Central memory CD8-positive, alpha-beta T cell (primary cell): ENCODE results near the gene CLSTN2.

Experiments used
- ATAC-seq: fragments of 150-1000 bp; cut with Tn5 transposase; replicated peaks from 2 replicates; pipeline ENCODE4 v1.10.0; 2022; ENCODE audit warnings: mild to moderate bottlenecking, moderate FRiP score, moderate number of reproducible peaks; ENCODE audit not compliant: poor library complexity, severe bottlenecking; ENCODE audit errors: extremely low read depth
- DNase-seq, 2 donors: peaks; one replicate each; pipeline ENCODE4 v3.0.0; 2021; ENCODE audit warnings: low spot score in 2 of 2
- H3K27ac Mint-ChIP-seq: one replicate; pipeline ENCODE4 v1.8.0; 2022; ENCODE audit warnings: low read depth, mild to moderate bottlenecking, moderate library complexity, mixed read lengths
- H3K27me3 Mint-ChIP-seq: one replicate; pipeline ENCODE4 v1.8.0; 2022; ENCODE audit warnings: mixed read lengths
- H3K36me3 Mint-ChIP-seq: one replicate; pipeline ENCODE4 v1.8.0; 2022; ENCODE audit warnings: mild to moderate bottlenecking, moderate library complexity, mixed read lengths; ENCODE audit not compliant: insufficient read depth
- H3K4me1 Mint-ChIP-seq: one replicate; pipeline ENCODE4 v1.8.0; 2022; ENCODE audit warnings: mixed read lengths
- H3K4me3 Mint-ChIP-seq: one replicate; pipeline ENCODE4 v1.8.0; 2022; ENCODE audit warnings: mild to moderate bottlenecking, moderate library complexity, mixed read lengths
- H3K9me3 Mint-ChIP-seq: one replicate; pipeline ENCODE4 v1.8.0; 2022; ENCODE audit warnings: mixed read lengths

The CLSTN2 gene

GRCh38 chr3:140014831-140015495 is 80.0 kb downstream of the CLSTN2 start:
- H3K9me3 Mint-ChIP-seq: no peaks in the 10 kb centered on the region
- H3K27ac Mint-ChIP-seq: no peak overlapping the region
- ATAC-seq (no peak), DNase-seq (no peak)
- no peak overlapping the region for H3K4me3 Mint-ChIP-seq
- H3K4me1 Mint-ChIP-seq: no peaks in the 10 kb centered on the region
- H3K27me3 Mint-ChIP-seq: peaks cover 18% of the 10 kb centered on the region
- no peaks in the 10 kb centered on the region for H3K36me3 Mint-ChIP-seq

DNA sequence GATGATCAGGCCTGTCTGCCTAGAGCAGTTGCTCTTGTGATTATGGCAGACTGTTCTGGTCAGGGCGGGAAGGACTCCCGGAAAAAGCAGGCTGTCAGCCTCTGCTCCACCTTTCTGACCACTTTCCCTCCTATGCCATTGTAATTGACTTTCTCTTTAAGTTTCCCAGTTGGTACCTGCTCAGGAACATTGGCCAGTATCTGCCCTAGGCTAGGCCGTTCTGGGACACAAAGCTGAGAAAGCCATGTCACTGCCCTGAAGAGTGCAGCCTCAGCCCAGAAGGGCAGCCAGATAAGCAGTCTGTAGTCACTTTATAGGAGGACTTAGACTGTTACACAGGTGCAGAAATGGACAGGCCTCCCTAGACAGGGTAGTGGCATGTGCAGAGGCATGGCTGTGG is 80.8 kb downstream of the CLSTN2 start:
- ATAC-seq (no peak), DNase-seq (no peak)
- Mint-ChIP-seq H3K27me3 (peaks cover 18% of the 10 kb centered on the region), H3K27ac (no peak overlapping the region), H3K4me3 (no peak overlapping the region), H3K4me1 (no peaks in the 10 kb centered on the region), H3K36me3 (no peaks in the 10 kb centered on the region), H3K9me3 (no peaks in the 10 kb centered on the region)

DNA sequence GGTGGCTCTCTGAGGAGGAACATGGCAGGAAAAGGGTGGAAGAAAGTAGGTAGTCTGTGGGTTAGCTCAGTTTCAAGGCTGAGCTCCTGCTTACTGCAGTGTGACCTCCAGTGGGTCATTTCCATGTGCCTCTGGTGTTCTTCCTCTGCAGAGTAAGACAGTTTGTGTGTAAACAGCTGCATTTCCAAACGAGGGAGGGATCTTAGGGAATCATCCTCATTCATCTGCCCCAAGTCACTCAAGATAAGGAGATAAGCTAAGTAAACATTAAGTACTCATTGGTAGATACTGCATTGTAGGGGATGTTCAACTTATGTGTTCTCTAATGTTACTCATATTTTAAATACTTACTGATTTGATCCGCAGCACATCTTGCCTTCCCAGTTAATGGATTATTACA is 83.6 kb downstream of the CLSTN2 start:
- H3K9me3 Mint-ChIP-seq: no peaks in the 10 kb centered on the region
- no peaks in the 10 kb centered on the region for H3K27me3 Mint-ChIP-seq
- DNase-seq (no peak), ATAC-seq (no peak)
- H3K4me3 Mint-ChIP-seq: no peak overlapping the region
- no peak overlapping the region for H3K27ac Mint-ChIP-seq
- H3K4me1 Mint-ChIP-seq: no peaks in the 10 kb centered on the region
- no peaks in the 10 kb centered on the region for H3K36me3 Mint-ChIP-seq

DNA sequence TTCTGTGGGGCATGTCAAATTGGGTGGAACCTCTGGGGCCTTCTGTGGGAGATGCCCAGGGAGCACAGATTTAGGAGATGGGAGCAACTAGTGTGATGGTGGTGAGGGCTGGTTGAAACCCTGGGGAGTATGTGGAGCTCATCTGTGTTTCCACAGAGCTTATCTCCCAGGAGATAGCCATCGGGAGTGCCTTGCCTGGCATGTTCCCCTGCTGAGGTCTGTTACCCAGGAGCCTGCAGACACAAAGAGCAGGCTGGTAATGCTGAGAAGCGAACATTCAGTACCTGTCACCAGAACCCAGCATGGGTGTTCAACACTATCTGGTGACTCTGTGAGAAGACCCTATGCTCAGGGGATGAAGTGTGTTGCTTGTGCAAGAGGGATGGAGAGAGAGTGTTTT is 85.0 kb downstream of the CLSTN2 start:
- no peaks in the 10 kb centered on the region for H3K36me3 Mint-ChIP-seq
- no peak for DNase-seq
- H3K4me1 Mint-ChIP-seq: no peaks in the 10 kb centered on the region
- ATAC-seq: no peak
- H3K27ac Mint-ChIP-seq: no peak overlapping the region
- no peaks in the 10 kb centered on the region for H3K27me3 Mint-ChIP-seq
- no peak overlapping the region for H3K4me3 Mint-ChIP-seq
- no peaks in the 10 kb centered on the region for H3K9me3 Mint-ChIP-seq

GRCh38 chr3:140020541-140020940 is 85.6 kb downstream of the CLSTN2 start:
- DNase-seq (no peak), ATAC-seq (no peak)
- H3K27me3 Mint-ChIP-seq: no peaks in the 10 kb centered on the region
- H3K4me1 Mint-ChIP-seq: no peaks in the 10 kb centered on the region
- H3K9me3 Mint-ChIP-seq: no peaks in the 10 kb centered on the region
- no peak overlapping the region for H3K27ac Mint-ChIP-seq
- no peak overlapping the region for H3K4me3 Mint-ChIP-seq
- H3K36me3 Mint-ChIP-seq: no peaks in the 10 kb centered on the region

DNA sequence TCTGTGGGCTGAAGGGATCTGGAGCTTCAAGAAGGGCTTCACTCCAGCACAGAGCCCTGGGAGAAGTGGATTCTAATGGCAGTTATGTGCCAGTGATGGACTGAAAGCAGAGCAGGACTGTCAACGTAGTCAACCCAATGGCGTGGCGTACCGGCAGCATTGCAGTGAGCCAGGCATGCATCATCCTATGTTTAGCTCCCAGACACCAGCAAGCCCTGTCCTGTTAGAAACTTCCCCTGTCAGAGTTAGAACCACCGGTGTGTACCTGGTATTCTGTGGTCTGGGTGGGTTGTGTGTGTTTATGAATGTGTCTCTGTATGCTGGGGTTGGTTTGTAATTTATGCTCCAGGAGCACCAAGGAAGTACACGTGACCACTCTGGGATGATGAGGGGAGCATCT is 86.3 kb downstream of the CLSTN2 start:
- Mint-ChIP-seq H3K27me3 (no peaks in the 10 kb centered on the region), H3K36me3 (no peaks in the 10 kb centered on the region), H3K4me3 (no peak overlapping the region), H3K4me1 (no peaks in the 10 kb centered on the region), H3K27ac (no peak overlapping the region), H3K9me3 (no peaks in the 10 kb centered on the region)
- DNase-seq (no peak), ATAC-seq (no peak)

DNA sequence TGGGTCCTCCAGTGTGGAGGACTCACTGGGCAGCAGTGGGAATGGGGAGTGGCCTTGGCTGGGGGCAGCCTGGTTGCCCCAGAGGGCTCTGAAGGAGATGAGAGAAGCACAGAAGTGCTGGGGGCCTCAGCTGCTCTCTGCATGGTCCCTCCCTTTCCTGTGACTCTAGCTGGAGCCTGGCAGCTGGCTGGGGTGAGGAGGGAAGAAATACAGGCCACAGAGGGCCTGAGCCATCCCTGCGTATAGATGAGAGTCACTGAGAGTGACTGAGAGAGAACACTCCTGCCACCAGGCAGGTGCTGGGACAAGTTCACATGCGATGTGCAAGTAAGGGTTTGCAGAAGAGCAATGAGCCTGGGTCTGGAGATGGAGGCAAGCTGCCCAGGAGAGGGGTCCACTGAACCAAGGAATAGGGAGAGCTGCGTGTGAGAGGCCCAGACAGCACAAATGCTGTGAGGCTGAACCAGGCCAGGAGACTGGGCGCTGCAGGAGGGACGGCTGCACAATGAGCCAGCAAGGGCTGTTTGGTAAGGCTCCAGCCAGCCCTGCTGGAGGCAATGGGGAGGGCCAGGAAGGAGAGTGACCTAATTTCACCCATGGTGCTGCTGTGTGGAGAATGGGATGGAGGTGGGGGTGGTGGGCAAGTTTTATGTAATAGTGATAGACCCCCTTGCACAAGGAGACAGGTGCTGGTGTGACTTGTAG is 87.2 kb downstream of the CLSTN2 start:
- ATAC-seq (no peak), DNase-seq (no peak)
- no peaks in the 10 kb centered on the region for H3K27me3 Mint-ChIP-seq
- no peaks in the 10 kb centered on the region for H3K9me3 Mint-ChIP-seq
- no peak overlapping the region for H3K27ac Mint-ChIP-seq
- H3K4me3 Mint-ChIP-seq: no peak overlapping the region
- H3K36me3 Mint-ChIP-seq: no peaks in the 10 kb centered on the region
- H3K4me1 Mint-ChIP-seq: no peaks in the 10 kb centered on the region

- Mint-ChIP-seq H3K9me3 (no peaks in the 10 kb centered on the region), H3K4me1 (no peaks in the 10 kb centered on the region), H3K36me3 (no peaks in the 10 kb centered on the region), H3K27ac (no peak overlapping the region), H3K27me3 (peaks cover 7% of the 10 kb centered on the region), H3K4me3 (no peak overlapping the region)
- DNase-seq (no peak), ATAC-seq (no peak)
Measured at GRCh38 chr3:140023616-140024530, 88.9 kb downstream of the CLSTN2 start.

DNA sequence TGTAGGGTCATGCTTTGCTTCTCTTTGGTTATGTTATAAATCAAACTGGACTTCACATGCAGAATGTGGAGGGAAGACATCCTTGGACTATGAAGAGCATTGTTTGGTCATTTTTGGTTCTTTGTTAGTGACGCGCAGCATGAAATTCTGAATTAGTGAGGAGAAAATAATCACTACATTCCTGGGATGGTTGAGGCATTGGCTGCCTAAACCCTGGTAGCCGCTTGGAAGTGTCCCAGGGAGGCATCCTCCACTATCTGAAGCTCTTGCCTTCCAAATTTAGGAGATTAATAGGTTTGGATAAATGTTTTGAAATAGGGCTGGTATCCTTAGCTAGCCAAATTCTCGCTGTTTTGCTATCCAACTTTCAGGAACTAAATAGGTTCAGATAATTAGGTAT is 96.2 kb downstream of the CLSTN2 start:
- Mint-ChIP-seq H3K36me3 (peaks cover 2% of the 10 kb centered on the region), H3K4me3 (no peak overlapping the region), H3K27me3 (peaks cover 7% of the 10 kb centered on the region), H3K27ac (no peak overlapping the region), H3K4me1 (no peaks in the 10 kb centered on the region), H3K9me3 (no peaks in the 10 kb centered on the region)
- DNase-seq (no peak), ATAC-seq (no peak)

GRCh38 chr3:140034058-140034457 is 99.1 kb downstream of the CLSTN2 start:
- Mint-ChIP-seq H3K4me1 (no peaks in the 10 kb centered on the region), H3K4me3 (no peak overlapping the region), H3K27ac (no peak overlapping the region), H3K36me3 (peaks cover 2% of the 10 kb centered on the region), H3K9me3 (no peaks in the 10 kb centered on the region), H3K27me3 (no peaks in the 10 kb centered on the region)
- ATAC-seq (no peak), DNase-seq (no peak)

GRCh38 chr3:140035871-140036270 is 100.9 kb downstream of the CLSTN2 start:
- DNase-seq: no peak
- Mint-ChIP-seq H3K36me3 (peaks cover 2% of the 10 kb centered on the region), H3K27ac (no peak overlapping the region), H3K4me1 (no peaks in the 10 kb centered on the region), H3K9me3 (no peaks in the 10 kb centered on the region), H3K4me3 (no peak overlapping the region), H3K27me3 (no peaks in the 10 kb centered on the region)
- ATAC-seq: no peak

DNA sequence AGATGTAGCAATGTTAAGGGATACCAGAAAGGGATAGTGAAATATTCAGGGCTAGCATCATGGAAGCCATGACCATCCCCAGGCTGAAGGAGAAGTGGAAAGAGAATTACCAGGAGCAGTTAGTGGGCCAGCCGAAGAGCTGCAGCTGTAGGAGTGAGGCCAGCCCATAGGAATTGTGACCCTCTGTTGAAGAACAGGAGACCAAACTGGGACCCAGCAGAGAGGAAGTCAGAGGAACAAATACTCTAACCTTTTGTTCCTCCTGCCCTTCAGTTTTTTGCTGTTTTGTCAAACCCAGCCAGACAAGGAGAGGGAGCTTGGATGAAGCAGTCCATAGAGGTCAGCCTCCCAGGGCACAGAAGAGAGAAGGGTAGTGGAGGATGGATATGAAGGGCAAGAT is 115.4 kb downstream of the CLSTN2 start:
- Mint-ChIP-seq H3K4me1 (no peaks in the 10 kb centered on the region), H3K9me3 (peaks cover 3% of the 10 kb centered on the region), H3K27ac (no peak overlapping the region), H3K4me3 (no peak overlapping the region), H3K27me3 (peaks cover 33% of the 10 kb centered on the region), H3K36me3 (no peaks in the 10 kb centered on the region)
- ATAC-seq (no peak), DNase-seq (no peak)
